Measurements from ENCODE around the gene POLG. TPM values are rescaled to one million over a fixed set of nuclear protein-coding genes. Genes with fewer than 3 reads are reported as not detected.
A peak's percentile ranks its signal among the peaks of the same experiment; 100 is the strongest.

The POLG gene
- total RNA-seq, 1 donor from 2014 or later = 63.7 TPM

DNA sequence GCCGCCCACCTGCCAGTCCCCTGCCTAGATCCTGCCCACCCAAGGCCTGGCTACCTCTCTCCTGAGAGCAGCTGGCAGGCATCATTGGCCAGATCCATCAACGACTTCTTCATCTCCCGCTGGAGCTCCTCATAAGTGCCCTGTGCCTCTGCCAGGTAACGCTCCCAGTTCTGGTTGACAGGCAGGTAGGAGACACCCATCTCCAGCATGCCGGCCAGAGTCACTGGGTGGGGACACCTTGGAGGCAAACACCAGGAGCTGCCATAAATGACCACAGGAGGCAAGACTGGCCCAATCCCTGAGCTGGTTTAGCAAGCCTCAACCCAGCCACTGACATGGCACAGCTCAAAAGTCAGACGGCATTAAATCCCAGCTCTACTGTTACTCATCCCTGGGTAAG lies 7.5 kb downstream of the POLG start:
- DNase-seq (ENCODE audit: low read depth in 2 of 2) = no peak

DNA sequence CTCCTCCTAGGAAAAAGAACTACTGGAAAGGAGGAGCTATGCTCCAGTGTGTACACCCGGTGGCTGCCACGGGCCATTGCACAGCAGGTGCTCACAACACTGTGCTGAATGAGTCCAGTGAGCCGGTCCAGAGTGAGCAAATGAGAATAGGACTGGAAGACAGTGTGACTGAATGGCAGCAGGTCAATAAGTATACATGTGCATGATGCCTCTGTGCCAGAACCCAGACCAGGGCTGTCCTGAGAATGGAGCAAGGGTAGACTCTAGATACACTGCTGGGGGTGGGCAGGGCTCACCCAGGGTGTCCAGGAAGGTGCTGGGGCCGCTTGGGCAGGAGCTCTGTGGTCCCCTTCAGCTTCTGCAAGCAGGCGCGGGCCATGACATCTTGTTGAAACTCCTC lies 8.3 kb downstream of the POLG start:
- no peak for DNase-seq (ENCODE audit: low read depth in 2 of 2)

DNA sequence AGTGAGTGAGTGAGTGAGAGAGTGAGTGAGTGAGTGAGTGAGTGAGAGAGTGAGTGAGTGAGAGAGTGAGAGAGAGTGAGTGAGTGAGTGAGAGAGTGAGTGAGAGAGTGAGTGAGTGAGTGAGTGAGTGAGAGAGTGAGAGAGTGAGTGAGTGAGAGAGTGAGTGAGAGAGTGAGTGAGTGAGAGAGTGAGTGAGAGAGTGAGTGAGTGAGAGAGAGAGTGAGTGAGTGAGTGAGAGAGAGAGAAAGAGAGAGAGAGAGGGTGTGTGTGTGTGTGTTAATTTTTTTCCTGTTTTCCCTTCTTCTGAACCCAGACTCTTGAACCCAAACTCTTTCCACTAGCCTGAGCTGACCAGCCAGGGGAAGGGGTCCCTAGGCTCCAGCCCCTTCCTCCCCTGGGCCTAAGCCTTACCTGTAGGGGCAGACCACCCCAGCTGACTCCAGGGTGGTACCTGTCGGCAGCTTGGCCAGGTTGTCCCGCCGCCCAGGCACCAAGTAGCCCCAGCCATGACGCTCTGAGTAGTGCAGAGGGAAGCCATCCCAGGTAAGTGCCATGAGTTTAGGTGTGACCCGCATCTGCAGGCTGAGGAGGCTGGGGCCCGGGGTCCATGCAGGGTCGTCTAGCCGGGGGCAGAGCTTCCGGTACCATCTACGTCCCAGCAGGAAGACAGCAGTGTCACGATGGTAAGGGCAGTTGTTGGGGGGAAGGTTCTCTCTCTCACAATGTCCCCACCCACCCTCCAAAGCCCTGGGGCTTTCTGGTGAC lies 9.4 kb downstream of the POLG start:
- DNase-seq (ENCODE audit: low read depth in 2 of 2) = no peak

DNA sequence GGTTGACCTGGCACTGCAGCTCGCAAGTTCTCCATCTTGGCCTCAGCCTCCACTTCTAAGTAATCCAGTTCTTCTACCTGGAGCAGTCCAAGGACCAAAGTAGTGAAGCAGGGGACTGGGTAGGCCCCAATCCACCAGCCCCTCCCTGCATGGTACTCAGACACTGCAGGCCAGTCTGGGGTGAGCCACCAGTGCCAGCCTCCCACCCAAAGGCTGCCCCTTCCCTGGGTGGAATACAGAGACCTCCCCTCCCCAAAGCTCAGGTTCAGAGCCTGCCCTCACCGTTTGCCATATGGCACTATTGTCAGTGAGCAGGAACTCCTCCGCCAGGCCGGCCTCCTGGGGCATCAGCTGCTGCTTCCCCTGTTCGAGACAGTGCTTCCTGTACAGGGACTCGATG lies 10.8 kb downstream of the POLG start:
- DNase-seq (ENCODE audit: low read depth in 2 of 2) = no peak

DNA sequence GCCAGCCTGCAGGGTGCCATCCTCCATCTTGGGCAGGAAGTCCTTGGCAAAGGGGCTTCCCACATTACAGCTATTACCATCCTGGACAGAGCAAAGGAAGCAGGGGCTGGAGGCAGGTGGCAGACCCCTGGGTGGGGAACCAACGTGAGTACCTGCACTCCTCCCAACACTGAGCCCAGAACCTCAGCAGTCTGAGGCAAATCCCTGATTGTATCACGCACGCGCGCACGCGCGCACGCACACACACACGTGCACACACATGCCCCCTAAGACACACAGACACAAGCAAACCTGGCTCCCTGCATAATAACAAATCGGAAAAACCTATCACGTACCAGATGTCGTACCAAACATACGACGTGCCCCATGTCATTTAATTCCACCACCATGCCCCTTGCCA lies 11.8 kb downstream of the POLG start:
- no peak for DNase-seq (ENCODE audit: low read depth in 2 of 2)

DNA sequence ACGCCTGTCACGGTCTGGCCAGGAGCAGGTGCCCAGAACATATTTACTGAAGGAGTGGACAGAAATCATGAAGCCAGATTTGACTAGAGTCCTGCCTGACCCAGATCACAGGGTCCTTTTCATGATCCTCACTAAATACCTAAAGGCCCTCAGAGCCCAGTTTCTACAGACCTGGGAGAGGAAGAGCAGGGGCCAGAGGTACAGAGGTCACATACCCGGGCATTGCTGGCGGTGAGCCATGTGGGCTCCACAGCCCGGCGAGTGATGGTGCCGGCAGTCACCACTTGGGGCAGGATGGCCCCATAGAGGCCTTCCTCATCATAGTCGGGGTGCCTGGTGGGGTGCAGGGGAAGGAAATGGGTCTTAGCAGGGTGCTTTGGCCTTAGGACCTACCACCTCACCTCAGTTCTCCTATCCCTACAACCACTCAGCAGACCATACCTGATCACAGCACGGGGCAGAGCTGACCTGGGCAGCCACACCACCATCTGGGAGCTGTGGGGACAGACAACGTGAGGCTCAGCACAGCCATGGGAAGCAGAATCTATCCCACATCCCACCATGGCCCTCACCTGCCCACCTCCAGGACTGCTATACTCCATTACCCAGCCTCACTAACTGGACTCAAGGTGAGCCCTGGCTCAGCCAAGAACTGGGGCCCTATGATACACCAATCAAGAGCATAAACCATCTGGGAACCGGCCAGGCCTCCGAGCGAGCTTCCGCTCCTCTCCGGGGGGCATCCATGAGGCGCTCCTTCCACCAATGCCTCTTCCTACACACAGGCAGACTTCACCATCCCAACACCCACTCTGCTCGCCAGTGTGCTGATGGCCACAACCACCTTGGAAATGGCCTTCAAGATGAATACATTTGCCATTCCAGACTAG lies 12.9 kb downstream of the POLG start:
- no peak for DNase-seq (ENCODE audit: low read depth in 2 of 2)

DNA sequence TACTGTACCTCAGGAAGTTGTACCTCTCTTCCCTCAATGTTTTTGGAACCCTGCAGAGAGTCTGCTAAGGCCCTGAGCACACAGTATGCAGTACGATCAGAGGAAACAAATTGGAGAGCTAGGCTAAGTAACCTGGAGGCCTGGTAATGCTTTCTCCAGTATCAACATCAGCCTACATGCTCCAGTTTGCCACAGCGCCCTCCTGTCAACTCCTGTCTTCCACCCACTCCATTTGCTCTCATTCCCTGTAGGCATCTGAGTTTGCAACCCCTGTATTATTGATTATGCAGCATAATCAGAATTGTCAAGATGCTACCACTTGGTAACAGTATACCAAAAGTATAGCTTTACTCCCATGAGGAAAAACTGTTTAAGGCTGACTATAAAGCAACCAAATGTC lies 14.4 kb downstream of the POLG start:
- no peak for DNase-seq (ENCODE audit: low read depth in 2 of 2)

DNA sequence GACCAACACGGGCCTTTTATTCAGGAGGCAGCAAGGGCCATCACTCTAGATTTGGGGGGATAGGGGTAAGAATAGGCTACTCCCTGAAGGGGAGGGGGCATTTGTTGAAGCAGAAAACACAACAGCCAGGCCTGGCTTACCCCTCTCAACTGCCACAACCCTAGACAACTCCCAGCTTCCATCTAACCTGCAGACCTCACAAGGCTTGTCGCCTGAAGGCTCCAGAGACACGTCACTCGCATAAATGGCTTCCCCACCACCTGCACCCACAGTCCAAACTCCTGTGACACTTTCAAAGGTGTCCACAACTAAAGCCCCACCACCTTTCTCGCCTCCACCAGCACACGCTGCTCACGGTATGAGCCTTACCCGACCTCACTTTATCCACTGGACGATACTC lies 14.9 kb downstream of the POLG start:
- DNase-seq (ENCODE audit: low read depth in 2 of 2) = no peak

DNA sequence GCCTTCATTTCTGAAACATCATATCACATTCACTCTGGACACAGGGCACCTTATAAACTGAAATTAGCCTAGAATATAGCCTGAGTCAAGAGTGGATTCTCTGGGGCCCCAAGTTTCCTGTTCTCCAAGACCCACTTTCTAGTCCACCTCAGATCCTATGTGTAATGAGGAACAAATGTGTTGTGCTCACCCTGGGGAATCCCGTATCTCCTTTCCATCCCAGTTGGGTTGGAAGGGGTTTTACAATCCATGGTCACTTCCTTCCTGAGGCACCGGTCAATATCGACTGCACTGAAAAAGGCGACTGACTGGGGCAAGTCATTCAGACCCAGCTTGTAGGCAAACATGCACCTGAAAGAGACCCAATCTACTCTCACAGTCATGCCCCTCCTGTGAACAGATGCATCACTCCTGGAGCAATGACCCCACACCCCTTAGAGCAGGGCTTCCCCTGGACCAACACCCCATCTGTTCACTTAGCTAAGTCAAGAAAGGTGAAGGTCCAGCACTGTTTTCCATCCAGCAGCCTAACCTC lies 17.4 kb downstream of the POLG start:
- peak; percentile 61 to 77 for DNase-seq (ENCODE audit: low read depth in 2 of 2)

DNA sequence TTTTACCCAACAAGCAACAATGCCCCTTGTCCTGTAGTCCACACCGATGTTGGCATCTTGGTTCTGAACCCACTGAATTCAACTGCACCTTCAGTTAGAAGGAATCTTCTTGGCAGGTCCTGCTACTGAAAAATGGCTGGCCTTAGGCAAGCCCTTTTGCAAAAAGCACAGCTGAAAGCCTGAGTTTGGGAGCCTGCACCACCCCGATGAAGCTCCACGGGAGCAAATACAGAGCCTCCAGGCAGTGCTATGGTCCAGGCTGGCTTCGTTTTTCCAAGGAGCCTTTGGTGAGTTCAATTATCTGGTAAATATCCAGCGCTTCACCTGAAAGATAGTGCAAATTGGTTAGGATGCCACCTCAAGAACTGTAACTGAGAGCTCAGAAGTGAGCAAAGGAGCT lies 18.1 kb downstream of the POLG start:
- DNase-seq (ENCODE audit: low read depth in 2 of 2) = no peak

DNA sequence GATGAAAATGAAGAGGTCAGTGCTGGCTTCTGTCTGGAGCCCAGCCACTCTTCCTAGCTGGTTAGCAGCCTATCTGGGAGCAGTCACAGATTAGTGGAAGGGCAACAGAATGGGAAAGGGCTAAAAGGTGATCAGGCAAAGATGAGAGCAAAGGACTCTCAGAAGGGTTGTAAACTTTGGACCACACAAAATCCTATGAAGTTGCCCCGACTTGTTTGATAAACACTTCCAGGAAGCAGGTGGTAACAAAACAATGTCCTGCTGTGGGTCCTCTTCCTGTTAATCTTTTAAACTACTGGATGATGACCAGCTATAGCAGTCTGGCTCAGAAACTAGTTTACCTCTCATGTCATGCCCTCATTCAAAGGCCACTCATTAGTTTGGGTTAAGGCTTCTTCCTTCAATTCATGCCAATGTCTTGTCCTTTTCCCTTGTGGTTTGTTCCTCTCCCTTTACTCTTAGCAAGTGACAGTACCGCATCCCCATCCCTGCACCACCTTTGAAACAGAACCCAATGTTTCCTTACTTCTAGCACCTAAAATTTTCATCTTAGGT lies 19.2 kb downstream of the POLG start:
- peak; percentile 33 to 53 for DNase-seq (ENCODE audit: low read depth in 2 of 2)

DNA sequence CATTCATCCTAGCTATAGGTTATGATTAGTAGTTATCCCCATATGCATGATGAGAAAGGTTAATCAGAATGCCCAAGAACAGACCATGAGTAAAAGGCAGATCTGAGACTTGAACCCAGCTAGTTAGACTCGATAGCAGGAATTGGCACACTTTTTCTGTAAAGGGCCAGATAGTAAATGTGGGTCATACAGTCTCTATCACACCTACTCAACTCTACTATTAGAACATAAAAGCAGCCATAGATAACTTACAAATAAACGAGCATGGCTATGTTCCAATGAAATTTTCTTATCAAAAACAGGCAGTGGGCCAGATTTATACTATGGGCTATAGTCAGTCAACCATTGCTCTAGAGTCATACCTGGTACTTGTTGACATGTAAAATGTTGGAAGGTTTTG lies 24.6 kb downstream of the POLG start:
- no peak for DNase-seq (ENCODE audit: low read depth in 2 of 2)

DNA sequence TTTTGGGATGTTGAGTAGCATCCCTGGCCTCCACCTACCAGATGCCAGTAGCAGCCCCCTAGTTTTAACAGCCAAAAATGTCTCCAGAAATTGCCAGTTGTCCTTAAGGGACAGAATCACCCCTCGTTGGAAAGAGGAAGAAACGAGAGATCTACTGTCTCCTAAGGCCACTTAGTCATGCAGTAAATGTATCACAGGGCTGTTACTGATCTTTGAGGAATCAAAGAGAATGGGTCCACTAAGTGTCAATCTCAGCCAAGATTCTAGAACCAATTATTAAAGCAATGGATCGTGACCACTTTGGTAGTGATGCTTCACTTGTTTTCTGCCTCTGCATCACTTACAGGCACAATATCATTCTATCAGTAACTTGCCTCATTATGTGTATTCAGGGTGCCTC lies 26.4 kb downstream of the POLG start:
- DNase-seq (ENCODE audit: low read depth in 2 of 2) = no peak

DNA sequence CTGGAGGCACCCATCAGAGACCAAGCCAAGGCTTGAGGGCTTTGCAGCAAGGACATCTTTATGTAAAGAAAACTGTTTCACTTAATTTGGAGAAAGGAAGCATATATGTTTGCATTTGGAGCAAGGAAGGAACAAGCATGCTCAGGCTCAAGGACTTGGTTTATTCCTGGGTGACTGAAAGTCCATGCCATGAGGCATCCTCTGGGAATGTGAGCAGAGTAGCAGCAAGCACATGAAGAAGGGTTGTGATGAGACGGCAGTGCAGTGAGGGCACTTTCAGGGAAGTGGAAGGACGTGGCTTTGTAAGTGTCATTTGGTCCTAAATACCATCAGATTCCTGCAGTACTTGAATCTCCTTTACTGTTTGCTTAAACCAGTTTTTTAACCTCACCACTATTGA lies 26.8 kb downstream of the POLG start:
- DNase-seq (ENCODE audit: low read depth in 2 of 2) = no peak

DNA sequence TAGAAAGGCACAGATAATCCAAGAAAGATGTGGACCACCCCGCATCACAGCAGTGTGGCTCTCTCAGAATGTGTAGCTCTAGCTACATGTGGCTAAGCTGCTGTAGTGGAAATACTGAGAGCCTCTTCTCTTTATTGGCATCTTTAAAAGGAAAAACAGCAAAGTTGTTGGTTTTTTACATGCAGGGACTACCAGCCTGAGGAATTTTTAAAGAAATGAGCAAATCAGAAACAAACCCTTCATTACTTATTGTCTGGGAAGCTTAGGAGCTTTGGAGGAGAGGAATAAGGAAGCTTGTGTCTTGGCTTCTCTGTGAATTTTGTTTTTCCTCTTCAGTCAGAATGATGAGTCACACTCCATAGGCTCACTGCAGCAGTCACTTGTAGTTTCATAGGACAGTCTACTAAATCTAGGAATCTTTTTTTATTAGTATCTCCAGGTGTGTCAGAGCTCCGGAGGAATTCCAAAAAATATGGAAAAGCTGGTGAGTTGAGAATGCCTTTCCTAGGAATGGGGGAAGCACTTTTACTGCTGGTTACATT lies 27.5 kb downstream of the POLG start:
- peak in 1 of 2 donors; percentile 51 for DNase-seq (ENCODE audit: low read depth in 2 of 2)

DNA sequence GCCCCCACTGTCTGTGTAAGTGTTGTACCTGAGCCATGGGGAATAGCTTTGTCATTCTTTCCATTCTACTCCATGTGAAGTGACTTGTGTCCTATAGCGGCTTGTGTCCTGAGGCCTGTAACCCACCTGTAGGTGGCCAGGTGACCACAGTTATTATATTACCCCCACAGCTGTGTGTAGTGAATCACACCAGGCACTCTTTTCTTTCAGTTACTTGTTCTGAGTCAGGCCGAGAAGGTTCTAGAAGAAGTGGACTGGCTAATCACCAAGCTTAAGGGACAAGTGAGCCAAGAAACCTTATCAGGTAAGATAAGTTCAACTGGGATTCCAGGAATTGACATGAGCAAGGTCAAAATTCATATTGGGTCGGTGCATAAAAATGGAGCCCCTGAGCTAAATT lies 29.2 kb downstream of the POLG start:
- DNase-seq (ENCODE audit: low read depth in 2 of 2) = no peak

DNA sequence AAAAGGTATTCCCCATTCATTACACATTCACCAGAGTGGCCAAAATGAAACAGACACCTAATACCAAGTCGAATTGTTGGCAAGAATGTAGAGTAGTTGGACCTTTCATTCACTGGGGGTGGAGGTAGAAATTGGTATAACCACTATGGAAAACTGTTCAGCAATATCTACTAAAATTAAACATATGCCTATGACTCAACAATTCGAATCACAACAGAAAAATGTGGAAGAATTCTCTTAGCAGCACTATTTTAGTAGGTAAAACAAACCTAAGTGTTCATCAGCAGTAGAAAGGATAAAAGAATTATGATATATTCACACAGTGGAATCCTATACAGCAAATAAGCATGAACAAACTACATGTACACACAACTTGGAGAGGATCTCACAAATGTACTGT lies 30.6 kb downstream of the POLG start:
- DNase-seq (ENCODE audit: low read depth in 2 of 2) = no peak

DNA sequence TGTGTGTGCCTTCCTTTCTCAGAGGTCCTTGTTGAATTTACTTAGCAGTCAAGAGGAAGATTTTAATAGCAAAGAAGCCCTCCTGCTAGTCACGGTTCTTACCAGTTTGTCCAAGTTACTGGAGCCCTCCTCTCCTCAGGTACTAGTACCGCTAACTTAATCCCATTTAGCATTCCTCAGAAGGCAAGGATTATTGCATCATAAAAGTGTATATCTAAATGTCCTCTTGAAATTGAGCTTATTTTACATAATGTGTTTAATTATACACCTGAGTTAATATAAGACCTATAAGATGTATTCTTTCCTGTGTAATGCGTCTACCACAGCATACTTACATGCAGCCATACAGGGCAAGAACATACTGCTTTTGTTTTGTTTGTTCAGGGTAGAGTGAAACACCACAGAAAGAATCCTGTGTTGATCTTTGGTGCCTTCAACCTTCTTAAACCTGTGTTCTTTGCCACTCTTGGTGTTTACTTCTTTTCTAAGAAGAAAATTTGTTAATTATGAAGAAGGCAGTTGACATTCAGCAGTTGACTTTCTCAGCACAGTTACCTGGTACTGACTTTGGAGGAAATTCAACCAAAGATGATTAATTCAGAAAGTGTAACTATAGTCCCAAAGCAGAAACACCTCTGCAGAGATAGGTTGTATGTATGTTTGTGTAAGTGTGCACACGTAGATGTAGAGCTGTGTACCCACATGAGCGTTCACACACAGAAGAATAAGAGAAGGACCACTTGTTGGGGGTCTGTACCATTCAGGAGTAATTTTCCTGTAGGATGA lies 33.1 kb downstream of the POLG start:
- DNase-seq (ENCODE audit: low read depth in 2 of 2) = no peak

DNA sequence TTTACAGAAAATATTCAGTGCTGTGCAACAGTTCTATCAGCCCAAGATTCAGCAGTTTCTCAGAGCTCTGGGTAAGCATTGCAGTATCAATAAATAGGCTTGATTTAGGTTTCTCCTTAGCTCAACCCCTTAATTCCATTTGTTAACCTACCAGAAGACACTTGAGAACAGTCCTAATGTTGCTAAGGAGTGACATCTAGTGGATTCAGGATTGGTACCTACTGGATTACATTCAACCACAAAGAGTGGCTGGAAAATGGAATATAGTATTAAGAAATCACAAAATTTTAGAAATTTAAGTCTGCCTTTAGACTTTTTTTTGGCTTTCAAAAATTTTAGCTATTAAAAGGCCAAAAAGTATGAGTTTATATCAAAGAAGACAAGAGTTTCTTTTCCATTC lies 34.7 kb downstream of the POLG start:
- peak; percentile 44 to 45 for DNase-seq (ENCODE audit: low read depth in 2 of 2)

DNA sequence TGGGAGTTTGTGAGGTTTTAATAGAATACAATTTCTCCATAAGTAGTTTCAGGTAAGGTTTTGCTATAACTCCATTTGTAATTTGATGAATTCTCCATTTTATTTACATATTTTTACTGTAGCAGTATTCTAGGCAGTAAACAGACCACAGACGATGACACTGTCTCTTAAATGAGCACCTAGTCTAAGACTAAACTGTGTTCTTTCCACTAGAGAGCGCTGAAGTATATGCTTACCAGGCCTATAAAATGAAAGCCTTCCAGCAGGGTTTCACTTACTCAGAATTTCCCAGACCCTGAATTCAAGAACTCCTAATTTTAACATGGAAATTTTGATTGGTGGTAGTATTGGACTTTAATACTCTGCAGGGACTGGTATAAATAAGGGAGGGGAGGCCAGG lies 41.6 kb downstream of the POLG start:
- DNase-seq (ENCODE audit: low read depth in 2 of 2) = no peak

DNA sequence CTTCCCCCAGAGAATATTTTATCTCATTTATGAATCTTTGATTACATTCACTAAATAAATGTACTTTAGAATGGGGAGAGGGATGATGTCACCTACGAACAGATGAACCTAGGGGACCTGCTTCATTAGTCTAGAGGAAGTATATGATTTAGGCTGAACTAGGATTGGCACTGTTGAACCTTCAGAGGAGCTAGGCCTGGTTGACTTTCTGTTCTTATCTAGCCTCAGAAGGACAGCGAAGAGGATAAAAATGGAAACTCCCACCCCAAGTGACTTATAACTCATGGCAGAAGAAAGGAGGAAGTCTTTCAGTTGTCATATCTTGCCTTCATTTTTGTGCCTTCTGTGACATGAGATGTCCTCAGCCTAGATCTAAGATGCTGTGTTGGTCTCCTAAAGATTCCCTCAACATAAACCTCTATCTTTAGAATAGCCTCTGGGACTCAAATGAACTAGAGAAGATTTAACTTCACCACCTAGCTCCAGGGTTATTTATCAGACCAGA lies 42.6 kb downstream of the POLG start:
- no peak for DNase-seq (ENCODE audit: low read depth in 2 of 2)
